PC-9 (cell line): ENCODE data around the gene GAB4. TPM values are rescaled to one million over a fixed set of nuclear protein-coding genes. Genes with fewer than 3 reads are reported as not detected.
"Not testable (repeated sequence)": the region's sequence is repeated elsewhere in the genome, so short reads cannot be mapped to it uniquely, and the experiment has no call there.

ENCODE experiments used
- BruUV-seq: library from RNA; stranded (reverse); fragments of 400-500 nt; replicated peaks from 2 replicates; lab custom pipeline; 2021; lab: Mats Ljungman, UMichigan
- CTCF ChIA-PET: fragments of 300-600 bp; sonication (Branson Sonifier 250); formaldehyde crosslinking; loops from one replicate; lab custom pipeline; 2022; ENCODE audit warnings: antibody characterized with exemption; lab: Charles Lee
- POLR2A ChIA-PET: fragments of 300-600 bp; sonication (Branson Sonifier 250); formaldehyde crosslinking; loops from one replicate; lab custom pipeline; 2022; ENCODE audit warnings: antibody characterized with exemption; ENCODE audit not compliant: unreplicated experiment; lab: Charles Lee
- DNase-seq, 2 experiments: peaks; one replicate each; pipeline versions ENCODE4 v3.0.0 to v3.0.0-alpha.2; 2015 to 2022; ENCODE audit warnings: mixed read lengths in 1 of 2
- H2AFZ ChIP-seq: fragments of 200-600 bp; sonication (generic); 2 replicates; pipeline ENCODE4 v1.8.1; 2017; ENCODE audit warnings: antibody characterized with exemption
- H3F3A ChIP-seq: fragments of 200-600 bp; sonication (generic); 2 replicates; pipeline ENCODE4 v1.8.1; 2017; ENCODE audit warnings: antibody characterized with exemption, mild to moderate bottlenecking, low read depth; ENCODE audit not compliant: insufficient read depth
- H3K27ac ChIP-seq: fragments of 200-600 bp; sonication (generic); 2 replicates; pipeline ENCODE4 v1.6.1; 2016; ENCODE audit warnings: mixed run types
- H3K27me3 ChIP-seq: fragments of 200-600 bp; sonication (generic); 2 replicates; pipeline ENCODE4 v1.6.1; 2016; ENCODE audit warnings: low read depth, mixed run types; ENCODE audit not compliant: insufficient read depth
- H3K36me3 ChIP-seq: fragments of 200-600 bp; sonication (generic); 2 replicates; pipeline ENCODE4 v1.6.1; 2016; ENCODE audit warnings: low read depth, mixed run types
- H3K4me1 ChIP-seq: fragments of 200-600 bp; sonication (generic); replicated peaks from 2 replicates; pipeline ENCODE4 v1.6.1; 2016; ENCODE audit warnings: mixed run types; ENCODE audit not compliant: insufficient read depth
- H3K4me2 ChIP-seq: fragments of 200-600 bp; sonication (generic); 2 replicates; pipeline ENCODE4 v1.6.1; 2017; ENCODE audit warnings: mixed run types
- H3K4me3 ChIP-seq: fragments of 200-600 bp; sonication (generic); 2 replicates; pipeline ENCODE4 v1.6.1; 2016; ENCODE audit warnings: mixed run types
- H3K79me2 ChIP-seq: fragments of 200-600 bp; sonication (generic); 2 replicates; pipeline ENCODE4 v1.6.1; 2017; ENCODE audit warnings: low read depth, mixed run types
- H3K9me2 ChIP-seq: fragments of 200-600 bp; sonication (generic); 2 replicates; pipeline ENCODE4 v1.8.1; 2017; ENCODE audit warnings: mild to moderate bottlenecking; ENCODE audit not compliant: insufficient read depth
- H3K9me3 ChIP-seq: fragments of 200-600 bp; sonication (generic); 2 replicates; pipeline ENCODE4 v1.8.1; 2016; ENCODE audit warnings: low read depth; ENCODE audit not compliant: insufficient read depth
- H4K20me1 ChIP-seq: fragments of 200-600 bp; sonication (generic); 2 replicates; pipeline ENCODE4 v1.8.1; 2017; ENCODE audit not compliant: insufficient read depth
- EZH2 ChIP-seq: fragments of 200-600 bp; sonication (generic); IDR thresholded peaks from 2 replicates; pipeline ENCODE4 v1.8.0; 2017; ENCODE audit warnings: antibody characterized with exemption, low read depth
- intact Hi-C: fragments of 100-400 bp; cut with micrococcal nuclease; formaldehyde crosslinking; loops from one replicate; pipeline ENCODE4 v1.10.0; 2022; ENCODE audit not compliant: unreplicated experiment
- total RNA-seq: library from RNA; stranded (reverse); gene quantifications from 2 replicates; pipeline ENCODE4 v1.2.3, GENCODE V29; 2021
- TF ChIP-seq, protein P1 (sequence below): fragments of 200-600 bp; sonication (generic); conservative IDR thresholded peaks from 2 replicates; pipeline ENCODE4 v1.6.1; 2017; ENCODE audit warnings: mixed run types, antibody characterized with exemption, mild to moderate bottlenecking, moderate library complexity

Gene GAB4
- total RNA-seq, 1 experiment from 2014 or later = not detected

DNA sequence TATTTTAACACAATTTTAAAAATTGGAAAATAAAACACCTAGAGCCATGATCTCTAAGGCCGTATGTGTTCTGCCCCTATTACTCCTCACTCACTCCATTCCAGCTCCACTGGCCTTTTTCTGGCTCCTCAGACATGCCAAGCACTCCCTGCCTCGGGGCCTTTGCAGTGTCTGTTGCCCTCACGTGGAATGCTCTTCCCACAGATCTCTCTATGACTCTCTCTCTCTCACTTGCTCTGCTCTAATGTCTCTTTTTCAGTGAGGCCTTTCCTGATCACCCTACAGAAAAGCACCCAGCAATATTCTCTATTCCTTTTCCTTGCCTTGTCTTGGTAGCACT lies 6.0 kb upstream of the GAB4 start:
- POLR2A ChIA-PET, H3K4me2 ChIP-seq, H3K4me3 ChIP-seq, H3K36me3 ChIP-seq, CTCF ChIA-PET, H3K27ac ChIP-seq, DNase-seq, intact Hi-C loops, H3F3A ChIP-seq, H3K9me3 ChIP-seq, H2AFZ ChIP-seq, H3K27me3 ChIP-seq, H3K4me1 ChIP-seq, BruUV-seq, H3K79me2 ChIP-seq, H3K9me2 ChIP-seq, H4K20me1 ChIP-seq: not testable (repeated sequence)

DNA sequence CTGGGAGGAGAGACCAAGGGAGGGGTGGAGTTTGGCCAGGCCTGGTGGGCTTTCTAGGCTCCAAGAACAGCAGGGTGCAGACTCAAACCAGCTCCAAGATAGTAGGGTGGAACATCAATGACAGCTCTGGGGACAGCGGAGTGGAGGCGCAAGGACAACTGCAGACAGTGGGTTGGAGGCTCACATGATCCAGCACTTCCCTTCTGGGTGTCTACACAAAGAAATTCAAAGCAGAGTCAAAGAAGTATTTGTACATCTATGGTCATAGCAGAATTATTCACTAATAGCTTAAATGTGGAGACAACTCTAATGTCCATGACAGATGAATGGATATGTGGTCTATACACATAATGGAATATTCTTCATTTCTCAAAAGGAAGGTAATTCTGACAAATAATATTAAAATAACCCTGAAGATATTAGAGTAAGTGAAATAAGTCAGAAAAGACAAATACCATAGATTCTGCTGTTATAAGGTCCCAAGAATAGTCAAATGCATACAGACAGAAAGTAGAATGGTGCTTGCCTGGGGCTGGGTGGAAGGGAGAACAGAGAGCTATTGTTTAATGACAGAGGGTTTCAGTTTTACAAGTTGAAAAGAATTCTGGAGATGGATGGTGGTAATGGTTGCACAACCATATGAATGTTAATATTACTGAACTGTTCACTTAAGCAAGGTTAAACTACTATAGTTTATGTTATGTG lies 5.5 kb upstream of the GAB4 start:
- no peaks in the 10 kb centered on the region for H3K79me2 ChIP-seq
- H3K9me2 ChIP-seq = no peaks in the 10 kb centered on the region
- H3K9me3 ChIP-seq = no peaks in the 10 kb centered on the region
- no peak overlapping the region for H3K27ac ChIP-seq
- intact Hi-C loops = no loop called here
- H3K4me2 ChIP-seq = no peak overlapping the region
- no peaks in the 10 kb centered on the region for H3K36me3 ChIP-seq
- ChIA-PET CTCF (no interaction called here), POLR2A (no interaction called here)
- H3K4me3 ChIP-seq = no peak overlapping the region
- H3K27me3 ChIP-seq = peaks cover 10% of the 10 kb centered on the region; the same call in 1 of the 2 replicates
- no peak for DNase-seq
- no TSS peak for BruUV-seq
- H3K4me1 ChIP-seq = no peaks in the 10 kb centered on the region
- TF ChIP-seq, protein P1, sequence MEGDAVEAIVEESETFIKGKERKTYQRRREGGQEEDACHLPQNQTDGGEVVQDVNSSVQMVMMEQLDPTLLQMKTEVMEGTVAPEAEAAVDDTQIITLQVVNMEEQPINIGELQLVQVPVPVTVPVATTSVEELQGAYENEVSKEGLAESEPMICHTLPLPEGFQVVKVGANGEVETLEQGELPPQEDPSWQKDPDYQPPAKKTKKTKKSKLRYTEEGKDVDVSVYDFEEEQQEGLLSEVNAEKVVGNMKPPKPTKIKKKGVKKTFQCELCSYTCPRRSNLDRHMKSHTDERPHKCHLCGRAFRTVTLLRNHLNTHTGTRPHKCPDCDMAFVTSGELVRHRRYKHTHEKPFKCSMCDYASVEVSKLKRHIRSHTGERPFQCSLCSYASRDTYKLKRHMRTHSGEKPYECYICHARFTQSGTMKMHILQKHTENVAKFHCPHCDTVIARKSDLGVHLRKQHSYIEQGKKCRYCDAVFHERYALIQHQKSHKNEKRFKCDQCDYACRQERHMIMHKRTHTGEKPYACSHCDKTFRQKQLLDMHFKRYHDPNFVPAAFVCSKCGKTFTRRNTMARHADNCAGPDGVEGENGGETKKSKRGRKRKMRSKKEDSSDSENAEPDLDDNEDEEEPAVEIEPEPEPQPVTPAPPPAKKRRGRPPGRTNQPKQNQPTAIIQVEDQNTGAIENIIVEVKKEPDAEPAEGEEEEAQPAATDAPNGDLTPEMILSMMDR = no peak
- TF ChIP-seq EZH2 = no peak
- no peak overlapping the region for H2AFZ ChIP-seq
- H3F3A ChIP-seq = no peaks in the 10 kb centered on the region
- H4K20me1 ChIP-seq = no peaks in the 10 kb centered on the region

DNA sequence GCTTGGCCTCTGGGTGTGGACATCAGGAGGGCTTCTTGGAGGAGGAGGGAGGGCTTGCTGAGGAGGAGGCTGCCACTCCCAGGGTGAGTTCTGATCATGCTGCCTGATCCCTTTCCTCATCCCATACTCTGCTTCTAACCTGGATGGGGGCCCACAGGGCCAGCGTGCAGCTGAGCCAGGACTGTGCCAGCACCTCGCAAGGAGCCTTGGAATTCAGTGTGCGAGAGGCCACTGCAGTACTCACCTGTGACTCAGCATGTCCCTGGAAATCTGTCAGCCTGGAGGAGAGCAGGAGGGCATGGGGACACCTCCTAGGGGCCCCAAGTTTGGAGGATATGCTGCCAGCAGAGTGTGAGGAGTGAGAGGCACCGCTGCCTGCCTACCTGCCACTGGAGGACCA lies 4.2 kb upstream of the GAB4 start:
- no peaks in the 10 kb centered on the region for H3K36me3 ChIP-seq
- H3K79me2 ChIP-seq = no peaks in the 10 kb centered on the region
- no peaks in the 10 kb centered on the region for H3F3A ChIP-seq
- no peaks in the 10 kb centered on the region for H3K9me3 ChIP-seq
- no peak overlapping the region for H3K4me2 ChIP-seq
- intact Hi-C loops = no loop called here
- no peak overlapping the region for H2AFZ ChIP-seq
- H3K4me1 ChIP-seq = no peaks in the 10 kb centered on the region
- ChIA-PET CTCF (no interaction called here), POLR2A (no interaction called here)
- H3K27me3 ChIP-seq = peaks cover 15% of the 10 kb centered on the region; the same call in 1 of the 2 replicates
- no peaks in the 10 kb centered on the region for H4K20me1 ChIP-seq
- no peak overlapping the region for H3K4me3 ChIP-seq
- no peak for DNase-seq
- no peak overlapping the region for H3K27ac ChIP-seq
- no TSS peak for BruUV-seq
- H3K9me2 ChIP-seq = no peaks in the 10 kb centered on the region
- TF ChIP-seq, protein P1 = no peak
- no peak for TF ChIP-seq EZH2
